Measurements from ENCODE around the gene PCDH10.

DNA sequence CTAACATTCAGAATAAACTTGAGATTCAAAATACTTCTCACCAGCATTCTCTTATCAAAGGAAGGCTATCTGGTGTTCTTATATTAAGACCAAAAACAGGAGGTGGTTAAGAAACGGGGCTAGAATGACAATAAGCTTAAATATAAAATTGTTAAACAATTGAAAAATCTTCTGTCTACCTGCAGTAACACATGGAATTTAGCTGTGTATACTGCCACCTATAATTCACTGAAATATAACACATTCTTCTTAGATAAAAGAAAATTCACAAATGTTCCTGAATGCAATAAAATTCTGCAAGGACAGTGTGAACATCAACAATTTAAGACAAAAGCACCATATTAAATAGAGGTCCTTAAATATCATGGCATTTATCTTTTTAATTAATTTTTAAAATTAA lies 11.5 kb upstream of the PCDH10 start:
- TF ChIP-seq, protein P1, sequence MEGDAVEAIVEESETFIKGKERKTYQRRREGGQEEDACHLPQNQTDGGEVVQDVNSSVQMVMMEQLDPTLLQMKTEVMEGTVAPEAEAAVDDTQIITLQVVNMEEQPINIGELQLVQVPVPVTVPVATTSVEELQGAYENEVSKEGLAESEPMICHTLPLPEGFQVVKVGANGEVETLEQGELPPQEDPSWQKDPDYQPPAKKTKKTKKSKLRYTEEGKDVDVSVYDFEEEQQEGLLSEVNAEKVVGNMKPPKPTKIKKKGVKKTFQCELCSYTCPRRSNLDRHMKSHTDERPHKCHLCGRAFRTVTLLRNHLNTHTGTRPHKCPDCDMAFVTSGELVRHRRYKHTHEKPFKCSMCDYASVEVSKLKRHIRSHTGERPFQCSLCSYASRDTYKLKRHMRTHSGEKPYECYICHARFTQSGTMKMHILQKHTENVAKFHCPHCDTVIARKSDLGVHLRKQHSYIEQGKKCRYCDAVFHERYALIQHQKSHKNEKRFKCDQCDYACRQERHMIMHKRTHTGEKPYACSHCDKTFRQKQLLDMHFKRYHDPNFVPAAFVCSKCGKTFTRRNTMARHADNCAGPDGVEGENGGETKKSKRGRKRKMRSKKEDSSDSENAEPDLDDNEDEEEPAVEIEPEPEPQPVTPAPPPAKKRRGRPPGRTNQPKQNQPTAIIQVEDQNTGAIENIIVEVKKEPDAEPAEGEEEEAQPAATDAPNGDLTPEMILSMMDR (IDR thresholded peaks at IDR 0.05): no peak
- TF ChIP-seq POLR2AphosphoS5 (IDR thresholded peaks at IDR 0.05): no peak
- TF ChIP-seq POLR2A (IDR thresholded peaks at IDR 0.05): no peak
